DMS 273 (cell line): ENCODE measurements around the gene IL1RN.

Experiments
- DNase-seq: peaks from one replicate; lab custom pipeline; 2025; ENCODE audit not compliant: unreplicated experiment; lab: John Stamatoyannopoulos, UW

The IL1RN gene

DNA sequence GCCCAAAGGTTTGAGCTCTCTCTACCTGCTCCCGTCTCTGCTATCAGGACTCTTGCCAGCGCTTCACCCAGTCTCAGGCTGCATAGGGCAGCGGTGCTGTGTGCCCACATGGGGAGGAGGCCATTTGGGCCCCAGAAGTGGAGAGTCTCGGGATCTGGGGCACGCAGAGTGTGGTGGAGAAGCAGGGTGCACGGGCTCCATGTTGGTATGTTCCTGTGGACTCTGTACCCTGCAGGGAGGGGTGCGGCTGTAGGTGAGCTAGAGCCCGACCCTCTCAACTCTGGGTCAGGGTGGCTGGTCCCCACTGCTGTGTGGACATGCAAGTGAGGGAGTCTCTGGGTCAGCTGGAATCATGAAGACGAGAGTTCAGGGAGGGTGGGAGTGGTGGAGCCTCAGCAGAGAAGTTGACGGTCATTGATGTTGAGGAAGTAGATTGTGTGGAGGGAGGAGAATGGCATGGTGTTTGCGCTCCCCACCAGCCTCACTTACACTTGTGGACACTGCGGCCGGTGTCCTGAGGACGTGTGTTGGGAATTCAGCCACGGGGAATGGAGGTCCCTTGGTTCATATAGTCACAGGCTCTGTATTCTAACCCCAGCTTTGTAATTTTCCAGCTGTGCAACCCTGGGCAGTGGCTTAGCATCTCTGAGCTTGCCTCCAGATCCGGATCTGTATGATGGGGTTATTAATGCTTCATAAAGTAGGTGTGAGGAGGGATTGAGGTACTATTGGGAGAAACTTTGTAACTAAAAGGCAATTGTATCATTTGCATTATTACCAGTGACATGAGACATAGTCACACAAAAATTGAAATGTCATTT lies 45.5 kb downstream of the IL1RN start:
- no peak for DNase-seq

DNA sequence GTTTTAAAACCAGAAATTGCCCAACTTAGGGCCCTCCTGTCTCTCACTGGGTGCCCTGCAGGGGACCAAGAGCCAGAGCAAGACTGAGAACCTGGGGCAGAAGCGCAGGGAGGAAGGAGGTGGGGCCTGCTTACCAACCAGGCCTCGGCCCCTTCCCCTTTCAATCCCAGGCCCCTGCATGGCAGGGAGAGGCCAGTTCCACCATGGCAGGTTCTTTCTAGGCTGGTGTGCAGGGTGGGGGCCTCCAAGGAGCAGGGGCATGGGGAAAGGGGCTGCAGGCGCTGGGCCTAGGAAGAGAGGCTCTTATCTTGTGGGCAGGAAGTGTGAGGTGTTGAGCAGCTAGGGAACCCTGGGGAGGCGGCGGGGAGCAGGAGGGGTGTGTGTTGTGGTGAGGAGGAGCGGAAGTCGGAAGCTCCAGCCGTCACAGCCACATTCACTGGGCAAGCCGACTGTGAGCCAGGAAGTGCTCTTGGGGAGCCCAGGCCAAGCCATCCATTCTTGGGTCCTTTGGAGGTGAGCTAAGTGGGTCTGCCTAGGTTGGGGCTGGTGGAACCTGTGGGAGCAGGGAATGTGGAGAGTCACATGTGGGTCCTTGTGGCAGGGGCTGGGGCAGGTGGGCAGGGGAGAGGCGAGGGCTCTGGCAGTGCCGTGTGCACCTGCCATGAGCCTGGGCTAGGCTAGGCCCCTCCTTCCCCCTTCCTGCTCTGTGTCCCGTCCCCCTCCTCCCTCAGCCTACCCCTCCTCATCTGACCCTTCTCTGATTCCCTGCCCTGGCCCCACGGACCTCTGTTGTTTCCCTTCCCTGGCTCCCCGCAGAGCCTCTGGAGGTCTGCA lies 46.4 kb downstream of the IL1RN start, which contains the start of gene PSD4:
Gene PSD4, plus strand, starts transcription at position 430 of the 834 bp plus-strand sequence. CDS start 8,486 bp downstream, outside the sequence.
- DNase-seq = no peak

DNA sequence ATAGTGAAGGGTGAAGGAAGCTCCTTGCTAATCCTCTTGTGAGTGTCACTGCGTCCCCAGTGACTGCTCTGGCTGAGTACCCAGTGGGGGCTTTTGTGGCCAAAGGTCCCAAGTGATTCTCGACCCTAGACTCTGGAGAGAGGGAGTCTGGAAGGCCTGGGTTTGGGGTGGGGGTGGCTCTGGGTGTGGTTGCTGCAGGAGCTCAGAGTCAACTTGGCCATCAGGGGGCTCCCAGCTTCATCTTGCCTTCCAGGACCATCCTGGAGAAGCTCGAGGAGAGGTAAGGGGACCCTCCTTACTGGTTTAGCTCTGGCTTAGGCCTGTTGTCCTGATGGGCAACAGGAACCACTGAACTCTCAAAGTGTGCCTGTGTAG lies 47.0 kb downstream of the IL1RN start:
- no peak for DNase-seq

DNA sequence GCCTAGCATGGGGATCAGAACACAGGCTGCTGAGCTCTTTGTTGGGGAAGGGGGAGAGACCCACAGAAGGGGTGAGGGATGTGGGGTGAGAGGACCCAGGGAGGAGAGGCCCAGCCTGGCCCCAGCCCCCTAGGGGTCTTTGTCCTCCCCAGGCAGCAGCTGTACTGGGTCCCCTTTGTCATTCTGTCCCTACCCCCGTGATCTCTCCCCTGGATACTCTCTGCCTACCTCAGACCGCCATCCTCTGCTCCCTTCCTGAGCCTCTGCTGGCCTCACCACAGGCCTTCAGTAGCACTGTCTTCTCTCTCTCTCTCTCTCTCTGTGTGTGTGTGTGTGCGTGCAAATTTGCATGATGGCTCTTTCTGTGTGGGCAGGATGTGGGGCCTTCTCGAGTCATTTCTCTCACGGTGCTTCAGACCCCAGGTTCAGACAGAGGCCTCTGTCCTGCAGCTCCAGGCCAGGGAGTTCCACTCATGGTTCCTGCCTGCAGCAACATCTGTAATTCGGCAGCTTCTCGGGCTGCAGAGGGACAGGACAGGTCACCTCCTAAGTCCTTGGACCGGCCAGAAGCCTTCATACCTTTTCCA lies 47.7 kb downstream of the IL1RN start:
- no peak for DNase-seq

DNA sequence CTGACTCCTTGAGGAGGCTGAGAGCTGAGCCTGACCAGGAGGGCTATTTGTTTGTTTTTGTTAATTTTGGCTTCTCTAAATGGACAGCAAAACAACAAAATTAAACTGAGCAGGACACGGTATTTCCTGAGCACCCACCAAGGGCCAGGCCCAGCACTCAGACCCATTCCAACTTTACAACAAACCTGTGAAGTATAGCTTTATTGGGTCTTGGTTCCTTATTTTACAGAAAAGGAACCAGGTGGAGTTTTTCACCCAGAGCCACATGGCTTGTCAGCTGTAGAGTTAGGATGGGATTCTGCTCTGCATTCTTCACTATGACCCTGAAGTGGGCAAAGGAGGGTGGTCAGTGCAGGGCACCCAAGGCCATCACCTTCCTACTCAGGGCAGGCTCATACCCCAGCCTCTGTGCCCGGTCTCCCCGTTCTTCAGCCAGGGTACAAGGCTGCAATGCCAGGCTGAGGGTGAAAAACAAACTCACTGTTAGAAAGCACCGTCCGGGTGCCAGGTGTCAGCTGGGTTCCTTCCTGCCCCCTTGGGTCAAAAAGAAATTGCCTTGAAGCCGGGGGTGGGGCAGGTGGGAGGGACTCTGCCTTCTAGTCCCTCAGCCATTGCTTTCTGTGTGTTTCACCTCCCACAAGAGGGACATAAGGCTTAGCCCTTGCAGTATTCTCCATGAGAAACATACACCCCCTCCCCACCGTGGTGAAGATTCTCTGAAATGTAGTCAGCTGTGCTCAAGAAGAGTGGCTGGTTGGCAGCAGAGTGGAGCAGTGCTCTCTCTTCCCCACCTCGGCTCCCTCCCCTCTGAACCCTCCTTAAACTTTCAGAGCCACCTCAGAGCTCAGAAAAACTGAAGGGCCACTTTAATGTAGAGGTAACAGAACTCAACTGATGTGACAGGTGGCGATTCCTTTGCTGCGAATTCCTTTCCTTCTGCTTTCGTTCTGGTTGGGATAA lies 48.6 kb downstream of the IL1RN start:
- no peak for DNase-seq

DNA sequence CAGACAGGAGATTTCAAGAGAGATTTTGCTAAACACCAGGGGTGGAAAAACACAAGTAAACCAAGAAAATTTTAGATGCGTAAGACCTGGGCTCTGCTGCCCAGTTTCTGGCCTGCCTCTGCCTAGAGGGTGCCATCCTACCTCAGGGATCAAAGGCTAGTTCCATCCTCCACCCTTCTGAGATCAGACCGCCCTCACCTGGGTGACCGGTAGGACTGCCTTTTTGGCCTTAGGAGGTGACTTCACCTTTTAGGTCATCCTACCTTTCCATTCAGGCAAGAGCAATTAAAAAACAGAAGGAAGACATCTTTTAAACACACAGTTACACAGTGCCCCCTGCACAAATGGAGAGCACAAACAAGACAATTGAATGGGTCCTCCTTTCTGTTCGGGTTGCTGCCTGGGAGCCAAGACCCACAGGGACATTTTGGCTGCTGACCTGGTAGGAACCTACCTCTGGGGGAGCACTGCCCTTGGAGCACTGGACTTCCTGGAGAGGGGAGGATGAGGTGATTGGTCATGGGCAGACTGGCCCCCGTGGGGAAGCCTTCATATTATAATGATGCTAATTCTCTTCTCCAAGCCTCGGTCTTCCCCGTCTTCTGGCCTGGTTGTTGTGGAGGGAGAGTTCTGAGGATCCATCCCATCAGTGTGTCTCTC lies 49.4 kb downstream of the IL1RN start:
- DNase-seq = no peak

DNA sequence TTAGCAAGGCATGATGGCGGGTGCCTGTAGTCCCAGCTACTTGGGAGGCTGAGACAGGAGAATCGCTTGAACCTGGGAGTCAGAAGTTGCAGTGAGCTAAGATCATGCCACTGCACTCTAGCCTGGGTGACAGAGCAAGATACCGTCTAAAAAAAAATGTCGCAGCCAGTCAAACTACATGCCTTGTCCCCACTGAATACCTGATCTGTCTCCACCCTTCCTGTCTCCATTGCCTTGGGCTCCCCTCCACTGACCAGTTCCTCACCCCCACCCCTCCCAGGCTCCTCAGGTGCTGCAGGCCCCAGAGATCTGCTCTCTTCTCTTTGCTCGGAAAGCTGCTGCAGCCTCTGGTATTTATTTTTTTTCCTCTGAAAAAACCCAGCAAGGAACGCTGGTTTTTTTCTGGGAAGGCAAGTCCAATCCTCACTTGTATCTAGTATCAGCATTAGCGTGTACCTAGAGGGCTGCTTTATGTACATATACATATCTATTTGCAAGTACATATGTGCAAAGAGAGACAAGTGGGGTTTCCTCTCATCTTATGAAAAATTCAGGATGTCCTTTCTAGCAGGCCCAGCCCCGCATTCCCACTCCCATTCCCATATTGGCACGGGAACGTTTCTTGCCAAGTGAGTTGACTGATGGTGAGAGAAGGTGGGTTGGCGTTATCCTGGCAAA lies 50.8 kb downstream of the IL1RN start:
- no peak for DNase-seq

DNA sequence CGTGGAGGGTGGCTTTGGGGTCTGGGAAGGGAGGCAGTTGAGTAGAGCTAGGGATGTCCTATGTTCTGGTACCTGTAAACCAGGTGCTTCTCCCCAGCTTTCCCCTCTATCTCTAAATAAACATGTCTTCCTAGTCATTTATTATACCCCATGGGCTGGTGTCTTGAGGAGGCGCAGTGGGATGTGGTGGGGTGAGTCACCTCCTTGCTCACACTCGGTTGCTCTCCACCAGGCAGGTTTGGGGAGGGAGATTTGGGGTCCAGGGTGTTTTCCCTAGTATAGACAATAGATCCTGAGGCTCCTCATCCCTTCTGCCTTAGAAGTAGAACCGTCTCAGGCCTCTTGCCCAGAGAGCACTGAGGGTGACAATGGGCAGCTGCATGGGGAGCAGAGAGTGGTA lies 51.5 kb downstream of the IL1RN start:
- no peak for DNase-seq

DNA sequence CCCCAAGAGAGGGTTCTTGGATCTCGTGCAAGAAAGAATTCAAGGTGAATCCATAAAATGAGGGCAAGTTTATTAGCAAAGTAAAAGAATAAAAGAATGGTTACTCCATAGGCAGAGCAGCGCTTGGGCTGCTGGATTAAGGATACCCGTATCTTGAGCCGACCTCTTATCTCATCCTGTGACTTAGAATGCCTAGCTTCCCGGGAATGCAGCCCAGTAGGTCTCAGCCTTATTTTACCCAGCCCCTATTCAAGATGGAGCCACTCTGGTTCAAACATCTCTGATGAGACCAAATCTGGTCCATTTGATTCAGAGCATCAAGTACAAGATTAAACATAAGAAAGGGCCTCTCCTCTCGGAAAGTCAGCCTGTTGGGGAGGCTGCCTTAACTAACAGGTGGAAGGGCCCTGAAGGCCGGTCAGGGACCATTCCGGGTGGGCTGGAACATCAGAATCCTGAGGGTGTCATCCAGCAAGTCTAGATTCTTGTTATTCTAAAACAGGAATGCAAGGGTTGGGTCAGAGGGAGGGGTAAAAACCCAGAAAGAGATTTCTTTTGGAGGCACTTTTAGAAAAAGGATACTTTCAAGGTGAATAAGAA lies 52.1 kb downstream of the IL1RN start:
- no peak for DNase-seq

DNA sequence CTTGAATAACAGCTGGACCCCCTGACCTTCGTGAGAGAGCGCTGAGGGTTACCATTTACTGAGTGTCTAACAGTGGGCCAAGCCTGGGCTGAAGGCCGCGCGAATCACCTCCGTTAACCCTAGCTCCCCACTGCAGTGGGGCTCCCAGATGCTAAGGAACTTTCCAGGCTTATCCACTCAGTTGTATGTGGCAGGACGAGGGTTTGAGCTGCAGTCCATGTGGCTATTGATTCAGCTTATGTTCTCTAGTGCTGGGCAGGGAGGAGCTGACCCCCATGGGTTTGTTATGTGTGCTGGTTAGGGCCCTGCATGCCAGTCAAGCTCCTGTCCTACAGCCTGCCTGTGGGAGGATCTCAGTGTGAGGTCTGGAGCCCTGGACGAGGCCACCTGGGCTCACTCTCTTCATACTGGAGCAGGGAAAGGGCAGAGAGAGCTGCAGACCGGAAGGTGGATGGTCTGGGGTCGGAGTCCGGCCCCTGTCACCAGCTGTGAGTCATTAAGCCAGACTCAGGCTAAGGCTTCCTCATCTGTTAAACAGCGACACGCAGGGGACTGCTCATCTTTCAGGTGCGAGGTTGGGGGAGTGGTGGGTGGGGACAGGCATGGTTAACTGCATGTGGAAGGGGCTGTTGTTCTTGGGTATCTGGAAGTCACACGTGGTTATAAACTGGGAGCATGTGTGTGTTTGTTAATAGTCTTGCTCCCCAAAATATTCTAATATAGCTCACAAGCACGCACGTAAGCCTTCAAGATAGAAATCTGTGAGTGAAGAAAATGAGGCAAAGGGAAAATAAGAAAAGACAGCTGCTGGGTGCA lies 52.9 kb downstream of the IL1RN start:
- DNase-seq = no peak

DNA sequence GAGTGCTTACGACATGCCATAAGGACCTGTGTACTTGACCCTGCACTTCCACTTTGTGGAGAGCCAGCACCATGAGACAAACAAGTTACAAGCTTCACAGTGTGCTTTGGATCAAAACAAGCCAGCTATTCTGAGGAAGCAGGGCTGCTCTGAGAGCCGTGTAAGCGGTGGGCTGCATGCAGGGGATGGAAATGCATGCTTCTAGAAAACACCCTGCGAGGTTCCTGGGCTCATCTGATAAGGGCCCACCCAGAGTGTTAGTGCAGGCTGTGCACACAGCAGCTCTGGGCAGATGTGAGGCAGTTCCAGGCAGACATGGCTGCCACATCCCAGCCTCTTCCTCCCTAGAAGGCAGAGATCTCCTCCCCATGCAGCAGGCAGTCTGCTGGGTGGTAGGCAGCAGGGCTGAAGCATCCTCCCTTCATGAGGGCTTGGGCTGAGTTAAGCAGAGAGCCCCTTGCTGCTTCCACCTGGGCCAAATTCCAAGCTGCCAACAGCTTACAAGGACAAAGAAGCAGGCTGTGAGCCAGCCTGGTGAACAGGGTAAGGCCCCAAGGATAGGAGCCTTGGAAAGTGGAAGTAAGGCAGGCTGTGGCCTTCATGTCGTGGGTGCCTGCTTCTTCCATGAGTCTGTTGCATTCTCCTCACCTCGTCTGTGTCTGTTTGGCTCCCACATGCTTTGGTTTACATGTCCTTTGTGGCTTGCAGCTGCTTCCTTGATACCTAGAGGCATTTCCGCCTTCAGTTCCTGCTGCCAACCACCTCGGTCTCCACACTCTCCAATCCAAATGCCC lies 54.1 kb downstream of the IL1RN start:
- DNase-seq = peak; percentile 27

DNA sequence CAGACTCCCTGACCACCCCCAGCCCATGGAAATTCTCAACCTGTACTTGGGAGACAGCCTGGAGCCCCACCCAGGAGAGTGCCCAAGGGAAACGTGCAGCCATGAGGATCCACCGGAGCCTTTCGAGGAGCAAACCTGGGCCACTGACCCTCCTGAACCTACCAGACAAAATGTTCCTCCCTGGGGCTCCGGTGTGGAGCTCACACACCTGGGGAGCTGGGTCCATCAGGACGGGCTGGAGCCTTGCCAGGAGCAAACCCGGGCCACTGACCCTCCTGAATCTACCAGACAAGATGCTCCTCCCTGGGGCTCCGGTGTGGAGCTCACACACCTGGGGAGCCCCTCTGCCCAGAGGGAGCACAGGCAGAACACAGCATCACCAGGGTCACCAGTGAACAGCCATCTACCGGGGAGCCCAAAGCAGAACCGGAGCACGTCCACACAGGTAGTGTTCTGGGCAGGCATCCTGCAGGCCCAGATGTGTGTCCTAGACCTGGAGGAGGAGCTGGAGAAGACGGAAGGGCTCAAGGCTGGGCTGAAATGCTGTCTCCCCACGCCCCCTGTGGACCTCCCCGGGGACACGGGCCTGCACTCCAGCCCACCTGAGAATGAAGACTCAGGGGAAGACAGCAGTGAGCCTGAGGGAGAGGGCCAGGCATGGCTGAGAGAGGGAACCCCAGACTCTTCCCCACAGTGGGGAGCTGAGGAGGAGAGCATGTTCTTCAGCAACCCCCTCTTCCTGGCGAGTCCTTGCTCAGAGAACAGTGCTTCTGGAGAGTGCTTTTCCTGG lies 55.3 kb downstream of the IL1RN start:
- DNase-seq = no peak

DNA sequence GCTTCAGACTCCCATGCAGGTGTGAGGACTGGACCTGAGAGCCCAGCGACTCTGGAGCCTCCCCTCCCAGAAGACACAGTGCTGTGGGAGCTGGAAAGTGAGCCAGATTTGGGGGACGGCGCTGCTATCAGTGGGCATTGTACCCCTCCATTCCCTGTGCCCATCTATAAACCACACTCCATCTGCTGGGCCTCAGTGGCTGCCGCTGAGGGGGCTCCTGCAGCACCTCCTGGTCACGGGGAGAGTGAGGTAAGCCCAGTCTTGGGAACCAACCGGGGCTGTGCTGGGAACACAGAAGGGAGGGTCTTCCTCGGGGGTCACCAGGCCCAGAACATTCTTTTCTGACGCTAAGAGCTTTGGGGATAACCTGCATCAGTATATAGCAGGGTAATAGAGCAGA lies 55.9 kb downstream of the IL1RN start:
- DNase-seq = no peak
